Activated naive CD4-positive, alpha-beta T cell treated with anti-CD3 and anti-CD28 coated beads, Interleukin-2, amount 50 U/mL, for 24 hours (primary cell): Measurements from ENCODE around the gene HS3ST3A1.

Experiments used
- H3K27ac Mint-ChIP-seq: one replicate; pipeline ENCODE4 v1.8.0; 2021; ENCODE audit warnings: mild to moderate bottlenecking, mixed read lengths
- H3K27me3 Mint-ChIP-seq: one replicate; pipeline ENCODE4 v1.8.0; 2021; ENCODE audit warnings: mixed read lengths
- H3K36me3 Mint-ChIP-seq: one replicate; pipeline ENCODE4 v1.8.0; 2021; ENCODE audit warnings: mixed read lengths
- H3K4me1 Mint-ChIP-seq: one replicate; pipeline ENCODE4 v1.8.0; 2021; ENCODE audit warnings: mixed read lengths
- H3K4me3 Mint-ChIP-seq: one replicate; pipeline ENCODE4 v1.8.0; 2021; ENCODE audit warnings: mild to moderate bottlenecking, mixed read lengths
- H3K9me3 Mint-ChIP-seq: one replicate; pipeline ENCODE4 v1.8.0; 2021; ENCODE audit warnings: mixed read lengths

Gene HS3ST3A1

DNA sequence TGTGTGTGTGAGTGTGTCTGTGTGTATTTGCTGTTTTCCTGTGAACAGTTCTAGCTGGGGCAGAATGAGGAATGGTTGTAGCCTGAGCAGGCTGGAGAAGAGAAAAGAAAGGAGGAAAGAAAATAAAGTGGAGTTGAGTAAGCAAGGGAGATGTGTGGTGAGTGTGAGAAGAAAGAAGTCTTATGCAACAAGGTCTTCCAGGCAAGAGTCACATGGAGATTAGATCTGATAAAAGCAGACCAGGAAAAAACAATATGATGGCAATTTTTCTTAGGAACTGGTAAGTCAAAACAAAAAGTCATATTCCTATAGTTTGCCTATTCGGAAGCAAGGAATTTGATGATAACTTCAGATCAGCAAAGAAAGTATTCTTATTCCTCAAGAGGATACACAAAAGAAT lies 125.0 kb downstream of the HS3ST3A1 start:
- Mint-ChIP-seq H3K27me3 (peaks cover 8% of the 10 kb centered on the region), H3K9me3 (peaks cover 11% of the 10 kb centered on the region), H3K36me3 (peaks cover 2% of the 10 kb centered on the region), H3K27ac (no peak overlapping the region), H3K4me3 (no peak overlapping the region), H3K4me1 (no peaks in the 10 kb centered on the region)

GRCh38 chr17:13475574-13476223 lies 126.0 kb downstream of the HS3ST3A1 start:
- Mint-ChIP-seq H3K4me3 (no peak overlapping the region), H3K27me3 (peaks cover 8% of the 10 kb centered on the region), H3K36me3 (no peaks in the 10 kb centered on the region), H3K9me3 (peaks cover 10% of the 10 kb centered on the region), H3K27ac (no peak overlapping the region), H3K4me1 (no peaks in the 10 kb centered on the region)

GRCh38 chr17:13474073-13474800 lies 127.5 kb downstream of the HS3ST3A1 start:
- no peaks in the 10 kb centered on the region for H3K36me3 Mint-ChIP-seq
- peaks cover 10% of the 10 kb centered on the region for H3K9me3 Mint-ChIP-seq
- H3K27me3 Mint-ChIP-seq = peaks cover 8% of the 10 kb centered on the region
- no peaks in the 10 kb centered on the region for H3K4me1 Mint-ChIP-seq
- no peak overlapping the region for H3K4me3 Mint-ChIP-seq
- H3K27ac Mint-ChIP-seq = no peak overlapping the region

GRCh38 chr17:13465678-13466077 lies 136.1 kb downstream of the HS3ST3A1 start:
- no peaks in the 10 kb centered on the region for H3K4me1 Mint-ChIP-seq

GRCh38 chr17:13462673-13463124 lies 139.0 kb downstream of the HS3ST3A1 start:
- Mint-ChIP-seq H3K27ac (no peak overlapping the region), H3K27me3 (peaks cover 7% of the 10 kb centered on the region), H3K4me1 (no peaks in the 10 kb centered on the region), H3K9me3 (no peaks in the 10 kb centered on the region), H3K4me3 (no peak overlapping the region), H3K36me3 (no peaks in the 10 kb centered on the region)

More at GRCh38 chr17:13465678-13466077, 136.1 kb downstream of the HS3ST3A1 start:
- Mint-ChIP-seq H3K4me3 (no peak overlapping the region), H3K36me3 (no peaks in the 10 kb centered on the region), H3K27ac (no peak overlapping the region), H3K9me3 (no peaks in the 10 kb centered on the region), H3K27me3 (peaks cover 3% of the 10 kb centered on the region)

DNA sequence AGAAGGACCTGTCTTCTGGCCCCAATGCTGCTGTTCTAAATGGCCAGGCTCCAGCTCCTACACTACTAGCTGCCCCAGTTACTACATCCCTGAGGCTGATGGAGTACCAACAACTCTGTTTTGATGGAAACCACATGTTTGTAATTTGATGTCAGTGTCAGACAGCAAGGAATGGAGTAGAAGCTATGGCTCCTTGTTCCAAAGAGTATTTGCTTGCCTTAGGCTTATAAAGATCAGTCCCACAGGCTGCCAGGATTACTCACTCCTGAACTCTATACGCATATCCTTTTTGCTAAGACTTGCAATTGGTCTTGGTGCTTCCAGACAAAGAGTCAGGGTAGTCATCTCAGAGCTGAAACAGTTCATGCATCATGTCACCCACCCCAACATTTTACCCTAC lies 139.6 kb downstream of the HS3ST3A1 start:
- Mint-ChIP-seq H3K36me3 (no peaks in the 10 kb centered on the region), H3K9me3 (no peaks in the 10 kb centered on the region), H3K27me3 (peaks cover 7% of the 10 kb centered on the region), H3K4me3 (no peak overlapping the region), H3K4me1 (no peaks in the 10 kb centered on the region), H3K27ac (no peak overlapping the region)

- no peaks in the 10 kb centered on the region for H3K36me3 Mint-ChIP-seq
- no peak overlapping the region for H3K27ac Mint-ChIP-seq
- no peak overlapping the region for H3K4me3 Mint-ChIP-seq
- H3K4me1 Mint-ChIP-seq = no peaks in the 10 kb centered on the region
- H3K27me3 Mint-ChIP-seq = peaks cover 7% of the 10 kb centered on the region
- no peaks in the 10 kb centered on the region for H3K9me3 Mint-ChIP-seq
Measured at GRCh38 chr17:13460261-13461000, 141.3 kb downstream of the HS3ST3A1 start.

DNA sequence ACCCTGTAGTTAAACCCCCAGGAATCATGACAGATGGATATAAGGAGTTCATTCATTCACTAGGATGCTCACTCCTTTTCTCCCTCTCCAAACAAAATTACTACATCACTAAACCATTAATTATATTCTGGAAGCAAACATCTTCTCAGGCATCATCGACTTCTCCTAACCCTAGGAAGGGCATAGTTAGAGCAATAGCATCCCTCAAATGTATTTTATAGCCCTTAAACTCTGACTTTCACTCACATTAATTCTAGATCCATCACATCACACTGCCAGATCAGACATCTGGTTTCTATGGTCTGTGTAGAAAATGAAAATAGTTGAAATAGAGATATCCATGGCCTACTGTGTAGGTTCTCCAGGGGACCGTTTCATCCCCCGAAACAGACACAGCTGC lies 143.9 kb downstream of the HS3ST3A1 start:
- H3K9me3 Mint-ChIP-seq = no peaks in the 10 kb centered on the region
- H3K27ac Mint-ChIP-seq = no peak overlapping the region
- H3K36me3 Mint-ChIP-seq = no peaks in the 10 kb centered on the region
- H3K4me1 Mint-ChIP-seq = no peaks in the 10 kb centered on the region
- peaks cover 7% of the 10 kb centered on the region for H3K27me3 Mint-ChIP-seq
- H3K4me3 Mint-ChIP-seq = no peak overlapping the region
